Left lung (tissue), 10 donors: ENCODE data around the gene CLTC. TPM values are rescaled to one million over a fixed set of nuclear protein-coding genes. Genes with fewer than 3 reads are reported as not detected.
A peak's percentile ranks its signal among the peaks of the same experiment; 100 is the strongest.

Experiments
- ATAC-seq: fragments of 200-7000 bp; cut with Tn5 transposase; one replicate; pipeline ENCODE4 v1.9.1; 2020; ENCODE audit warnings: moderate library complexity
- DNase-seq, 4 donors: peaks; one replicate each; pipeline ENCODE4 v3.0.0-alpha.2; 2013 to 2020
- H3K27ac ChIP-seq, 2 donors: fragments of 200-600 bp; sonication (generic) in 1 of 2; one replicate each; pipeline versions ENCODE4 v1.5.0 to v1.8.0; 2020 to 2021
- H3K27me3 ChIP-seq, 2 donors: fragments of 200-600 bp; sonication (generic) in 1 of 2; one replicate each; pipeline versions ENCODE4 v1.5.0 to v1.8.0; 2020 to 2021
- H3K36me3 ChIP-seq, 2 donors: fragments of 200-600 bp; sonication (generic) in 1 of 2; one replicate each; pipeline versions ENCODE4 v1.5.0 to v1.8.0; 2020 to 2021
- H3K4me1 ChIP-seq, 2 donors: fragments of 200-600 bp; one replicate each; pipeline ENCODE4 v1.8.0; 2021
- H3K4me3 ChIP-seq, 2 donors: fragments of 200-600 bp; sonication (generic) in 1 of 2; one replicate each; pipeline versions ENCODE4 v1.5.0 to v1.8.0; 2020 to 2021; ENCODE audit warnings: mild to moderate bottlenecking in 1 of 2
- H3K9me3 ChIP-seq, 2 donors: fragments of 200-600 bp; sonication (generic) in 1 of 2; one replicate each; pipeline versions ENCODE4 v1.5.0 to v1.8.0; 2020 to 2021
- CTCF ChIP-seq, 2 donors: fragments of 200-600 bp; sonication (generic) in 1 of 2; IDR thresholded peaks; one replicate each; pipeline versions ENCODE4 v1.5.0 to v1.8.0; 2021; ENCODE audit warnings: antibody characterized with exemption in 2 of 2
- intact Hi-C, 2 donors: fragments of 100-400 bp; cut with DNase I; formaldehyde crosslinking; loops; one replicate each; pipeline versions ENCODE4 v1.11.2 to v1.14.2; 2022
- polyA plus RNA-seq, 6 donors: library from polyadenylated mRNA; unstranded; fragments of 120-200 nt; gene quantifications; one replicate each; pipeline ENCODE4 v1.2.1, GENCODE V29; 2013; ENCODE audit not compliant: insufficient read length in 6 of 6
- total RNA-seq, 2 donors: library from RNA; stranded (reverse); fragmentation: NEBNext Ultra II Directional; extraction: Animal tissue kit (Norgen Biotek cat#: 25700); gene quantifications; one replicate each; pipeline ENCODE4 v1.2.1, GENCODE V29; 2021
- donor health status: DM: no; HTN: yes; CAD: no.
- donor health status: DM: no; HTN: no; CAD: no.

Gene CLTC
- total and polyA plus RNA-seq, 8 donors, result 196 to 335 (median 246) TPM

GRCh38 chr17:59671386-59671785 is 51.7 kb downstream of the CLTC start:
- peaks cover 0 to 89% of the 10 kb centered on the region in 2 donors for H3K36me3 ChIP-seq
- intact Hi-C loops, result no loop called here
- DNase-seq, result no peak
- H3K4me3 ChIP-seq, result no peak overlapping the region
- no peak overlapping the region for H3K27ac ChIP-seq
- ATAC-seq, result no peak
- TF ChIP-seq CTCF (IDR thresholded peaks at IDR 0.05), result no peak
- no peaks in the 10 kb centered on the region for H3K9me3 ChIP-seq
- H3K4me1 ChIP-seq, result peaks cover 17 to 29% of the 10 kb centered on the region in 2 donors
- no peaks in the 10 kb centered on the region for H3K27me3 ChIP-seq

DNA sequence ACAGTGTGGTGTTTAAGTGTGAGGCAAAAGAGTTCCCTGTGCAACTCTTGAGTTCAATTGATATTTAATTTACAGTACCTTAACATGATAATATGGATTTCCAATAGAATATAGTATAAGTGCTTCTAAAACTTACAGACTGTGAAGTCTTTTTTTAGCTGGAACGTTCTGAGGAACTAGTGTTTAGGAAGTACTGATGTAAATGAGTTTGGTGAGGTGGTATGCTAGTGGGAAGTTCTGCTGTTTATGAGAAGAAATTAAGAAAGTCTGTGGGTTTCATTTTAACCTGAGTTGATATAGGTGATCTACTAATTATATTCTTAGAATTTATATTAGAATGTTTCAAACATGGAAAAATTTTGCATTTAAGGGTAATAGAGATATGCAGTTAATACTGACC is 55.5 kb downstream of the CLTC start:
- Histone ChIP-seq H3K9me3 (no peaks in the 10 kb centered on the region), H3K4me3 (no peak overlapping the region), H3K27ac (peak overlapping the region in 1 of 2 donors; percentile 31), H3K36me3 (peaks cover 0 to 91% of the 10 kb centered on the region in 2 donors), H3K27me3 (no peaks in the 10 kb centered on the region), H3K4me1 (peaks cover 0 to 2% of the 10 kb centered on the region in 2 donors)
- intact Hi-C loops, result no loop called here
- DNase-seq, result no peak
- TF ChIP-seq CTCF (IDR thresholded peaks at IDR 0.05), result no peak
- ATAC-seq, result no peak

DNA sequence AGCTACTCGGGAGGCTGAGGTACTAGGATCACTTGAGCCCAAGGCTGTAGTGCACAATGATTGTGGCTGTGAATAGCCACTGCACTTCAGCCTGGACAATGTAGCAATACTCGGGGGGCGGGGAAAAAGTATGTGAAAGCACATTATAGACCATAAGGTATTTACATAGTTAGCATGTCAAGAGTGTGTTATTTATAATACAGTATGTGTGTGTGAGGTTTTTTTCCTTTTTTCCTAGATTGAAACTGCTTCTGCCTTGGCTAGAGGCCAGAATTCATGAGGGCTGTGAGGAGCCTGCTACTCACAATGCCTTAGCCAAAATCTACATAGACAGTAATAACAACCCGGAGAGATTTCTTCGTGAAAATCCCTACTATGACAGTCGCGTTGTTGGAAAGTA is 57.0 kb downstream of the CLTC start:
- no peak for TF ChIP-seq CTCF (IDR thresholded peaks at IDR 0.05)
- H3K27ac ChIP-seq, result no peak overlapping the region
- intact Hi-C loops, result no loop called here
- H3K36me3 ChIP-seq, result peaks cover 2 to 92% of the 10 kb centered on the region in 2 donors
- no peak overlapping the region for H3K4me3 ChIP-seq
- H3K9me3 ChIP-seq, result no peaks in the 10 kb centered on the region
- no peaks in the 10 kb centered on the region for H3K27me3 ChIP-seq
- H3K4me1 ChIP-seq, result no peaks in the 10 kb centered on the region
- DNase-seq, result peak in 2 of 4 donors; percentile 1 to 2
- no peak for ATAC-seq

DNA sequence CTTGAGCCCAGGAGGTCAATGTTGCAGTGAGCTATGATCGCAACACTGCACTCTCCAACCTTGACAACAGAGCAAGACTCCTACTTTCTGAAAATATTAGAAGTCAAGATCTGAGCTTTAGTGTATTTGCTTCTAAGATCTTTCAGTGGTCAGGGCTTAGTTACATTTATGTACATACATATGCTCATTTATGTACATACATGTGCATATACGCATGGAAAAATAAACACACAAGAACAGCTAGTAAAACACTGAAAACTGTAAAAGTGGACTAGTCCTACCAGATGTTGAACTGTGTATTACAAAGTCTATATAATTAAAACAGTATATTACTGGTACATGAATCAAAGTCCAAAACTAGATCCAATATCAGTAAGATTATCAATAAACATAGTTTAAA is 59.2 kb downstream of the CLTC start:
- H3K4me1 ChIP-seq, result no peaks in the 10 kb centered on the region
- no peak overlapping the region for H3K4me3 ChIP-seq
- no peak for DNase-seq
- H3K27me3 ChIP-seq, result no peaks in the 10 kb centered on the region
- ATAC-seq, result no peak
- no peaks in the 10 kb centered on the region for H3K9me3 ChIP-seq
- TF ChIP-seq CTCF (IDR thresholded peaks at IDR 0.05), result no peak
- intact Hi-C loops, result no loop called here
- H3K36me3 ChIP-seq, result peaks cover 13 to 100% of the 10 kb centered on the region in 2 donors
- H3K27ac ChIP-seq, result no peak overlapping the region

GRCh38 chr17:59680314-59680713 is 60.6 kb downstream of the CLTC start:
- ATAC-seq, result no peak
- no peak for DNase-seq
- H3K9me3 ChIP-seq, result no peaks in the 10 kb centered on the region
- no peak overlapping the region for H3K4me3 ChIP-seq
- H3K36me3 ChIP-seq, result peaks cover 13 to 100% of the 10 kb centered on the region in 2 donors
- no peak overlapping the region for H3K27ac ChIP-seq
- no peak for TF ChIP-seq CTCF (IDR thresholded peaks at IDR 0.05)
- no peaks in the 10 kb centered on the region for H3K27me3 ChIP-seq
- intact Hi-C loops, result no loop called here
- no peaks in the 10 kb centered on the region for H3K4me1 ChIP-seq
